Testis (tissue), 2 donors: Measurements from ENCODE around the gene ACSL6.

Source experiments
- CTCF ChIP-seq, 3 experiments: fragments of 450-650 bp in 2 of 3; fragments of 200-600 bp in 1 of 3; sonication (generic) in 1 of 3; IDR thresholded peaks; one replicate each; pipeline ENCODE4 v1.5.1; 2016 to 2019; ENCODE audit warnings: antibody characterized with exemption in 3 of 3, mild to moderate bottlenecking in 2 of 3, moderate library complexity in 1 of 3
- POLR2A ChIP-seq: fragments of 450-650 bp; IDR thresholded peaks from one replicate; pipeline ENCODE4 v1.6.1; 2017; ENCODE audit warnings: antibody characterized with exemption, mild to moderate bottlenecking, moderate library complexity

- no peak for TF ChIP-seq CTCF (IDR thresholded peaks at IDR 0.05)
- TF ChIP-seq POLR2A: no peak
Observed at GRCh38 chr5:131999041-131999440, 12.4 kb downstream of the ACSL6 start.
